B cell (primary cell): ENCODE data around the gene PHLDB3. TPM values are rescaled to one million over a fixed set of nuclear protein-coding genes. Genes with fewer than 3 reads are reported as not detected.

Experiments used
- ATAC-seq: fragments of 200-7000 bp; cut with Tn5 transposase; one replicate; pipeline ENCODE4 v1.10.0; 2021; ENCODE audit warnings: low read depth, mild to moderate bottlenecking, moderate number of reproducible peaks, moderate library complexity
- CTCF ChIA-PET: fragments of 350-600 bp; sonication (Branson Sonifier 250); formaldehyde crosslinking; loops from one replicate; lab custom pipeline; 2021; ENCODE audit warnings: antibody characterized with exemption, inconsistent platforms; lab: Charles Lee
- POLR2A ChIA-PET: fragments of 350-600 bp; sonication (Branson Sonifier 250); formaldehyde crosslinking; loops from one replicate; lab custom pipeline; 2021; ENCODE audit warnings: antibody characterized with exemption; lab: Charles Lee
- DNase-seq: peaks from one replicate; pipeline ENCODE4 v3.0.0; 2013
- H2AFZ ChIP-seq: 2 replicates; pipeline ENCODE4 v1.6.1; 2012; ENCODE audit warnings: mild to moderate bottlenecking, low read depth, low read length; ENCODE audit not compliant: insufficient read depth, poor library complexity, severe bottlenecking
- H3K27ac ChIP-seq, 2 donors: 1 replicate in 1 of 2; 2 replicates in 1 of 2; pipeline ENCODE4 v1.5.1; 2012 to 2013; ENCODE audit warnings: low read length in 2 of 2, mild to moderate bottlenecking in 2 of 2, moderate library complexity in 1 of 2
- H3K27me3 ChIP-seq, 4 experiments: fragments of 200-600 bp in 1 of 4; sonication (generic) in 1 of 4; replicated peaks in 1 of 4; 1 replicate in 2 of 4; 2 replicates in 2 of 4; pipeline versions ENCODE4 v1.6.1 to v1.7.0; 2013 to 2016; ENCODE audit warnings: low read length in 3 of 4, mild to moderate bottlenecking in 2 of 4, mixed read lengths in 1 of 4, moderate library complexity in 1 of 4; ENCODE audit not compliant: insufficient read depth in 4 of 4, control insufficient read depth in 3 of 4; ENCODE audit errors: control extremely low read depth in 1 of 4
- H3K36me3 ChIP-seq, 2 experiments: replicated peaks in 1 of 2; 1 replicate in 1 of 2; 2 replicates in 1 of 2; pipeline versions ENCODE4 v1.6.1 to v1.7.1; 2013; ENCODE audit warnings: low read length in 1 of 2; ENCODE audit not compliant: insufficient read depth in 2 of 2, control insufficient read depth in 1 of 2; ENCODE audit errors: control extremely low read depth in 1 of 2, extremely low read depth in 1 of 2
- H3K4me1 ChIP-seq, 2 donors: fragments of 200-600 bp in 1 of 2; sonication (generic) in 1 of 2; 1 replicate in 1 of 2; 2 replicates in 1 of 2; pipeline versions ENCODE4 v1.5.1 to v1.6.1; 2013 to 2017; ENCODE audit warnings: low read length in 2 of 2; ENCODE audit not compliant: control insufficient read depth in 2 of 2, insufficient read depth in 2 of 2
- H3K4me2 ChIP-seq: replicated peaks from 2 replicates; pipeline ENCODE3; 2012; ENCODE audit warnings: mild to moderate bottlenecking, low read depth, low read length; ENCODE audit not compliant: poor library complexity, severe bottlenecking
- H3K4me3 ChIP-seq, 5 experiments: fragments of 200-600 bp in 1 of 5; sonication (generic) in 1 of 5; 1 replicate in 3 of 5; 2 replicates in 2 of 5; pipeline versions ENCODE4 v1.5.1 to v1.7.0; 2011 to 2016; ENCODE audit warnings: low read length in 4 of 5, mild to moderate bottlenecking in 4 of 5, low read depth in 2 of 5, control low read depth in 1 of 5, moderate library complexity in 1 of 5; ENCODE audit not compliant: insufficient read depth in 1 of 5; ENCODE audit errors: control extremely low read depth in 1 of 5, extremely low read depth in 1 of 5
- H3K79me2 ChIP-seq: fragments of 200-600 bp; sonication (generic); one replicate; pipeline ENCODE4 v1.6.0; 2016; ENCODE audit warnings: low read length; ENCODE audit not compliant: control insufficient read depth, insufficient read depth
- H3K9ac ChIP-seq: fragments of 200-600 bp; sonication (generic); 2 replicates; pipeline ENCODE4 v1.6.1; 2017; ENCODE audit warnings: mild to moderate bottlenecking, low read length, moderate library complexity
- H3K9me3 ChIP-seq, 3 donors: one replicate each; pipeline versions ENCODE4 v1.6.1 to v1.7.1; 2013; ENCODE audit warnings: low read length in 2 of 3; ENCODE audit not compliant: control insufficient read depth in 2 of 3, insufficient read depth in 1 of 3; ENCODE audit errors: control extremely low read depth in 1 of 3
- H4K20me1 ChIP-seq: 2 replicates; pipeline ENCODE4 v1.6.0; 2012; ENCODE audit warnings: mild to moderate bottlenecking, low read length; ENCODE audit not compliant: insufficient read depth, control insufficient read depth, poor library complexity, severe bottlenecking
- H3K27ac Mint-ChIP-seq: one replicate; pipeline ENCODE4 v1.8.0; 2021; ENCODE audit warnings: mixed read lengths
- H3K27me3 Mint-ChIP-seq: one replicate; pipeline ENCODE4 v1.8.0; 2021; ENCODE audit warnings: mixed read lengths
- H3K4me1 Mint-ChIP-seq: one replicate; pipeline ENCODE4 v1.8.0; 2021; ENCODE audit warnings: mixed read lengths
- H3K4me3 Mint-ChIP-seq: one replicate; pipeline ENCODE4 v1.8.0; 2021; ENCODE audit warnings: mixed read lengths
- H3K9me3 Mint-ChIP-seq: one replicate; pipeline ENCODE4 v1.8.0; 2022; ENCODE audit warnings: mixed read lengths; ENCODE audit not compliant: insufficient read depth
- CTCF ChIP-seq: fragments of 200-600 bp; IDR thresholded peaks from one replicate; pipeline ENCODE4 v1.8.0; 2022; ENCODE audit warnings: antibody characterized with exemption, mild to moderate bottlenecking
- EZH2 ChIP-seq: IDR thresholded peaks from 2 replicates; pipeline ENCODE4 v1.6.1; 2012; ENCODE audit warnings: borderline replicate concordance, low read depth, mild to moderate bottlenecking, moderate library complexity, low read length; ENCODE audit not compliant: insufficient read depth, poor library complexity, severe bottlenecking
- WGBS: methylation state at CpG from one replicate; pipeline ENCODE4 v1.1.5; 2013; ENCODE audit warnings: missing lambda C conversion rate; ENCODE audit not compliant: insufficient coverage; 5-methylcytosine and 5-hydroxymethylcytosine counted together
- intact Hi-C: fragments of 100-400 bp; cut with micrococcal nuclease; formaldehyde crosslinking; loops from one replicate; pipeline ENCODE4 v1.10.0; 2022
- polyA plus RNA-seq: library from polyadenylated mRNA; depleted of rRNA; stranded (reverse); fragments of >200 nt; gene quantifications from 2 replicates; pipeline ENCODE4 v1.2.3, GENCODE V29; 2012
- total RNA-seq, 2 donors: library from RNA; stranded (reverse); fragments of 120-200 nt in 1 of 2; gene quantifications; 1 replicate in 1 of 2; 2 replicates in 1 of 2; pipeline versions ENCODE4 v1.2.3 to v1.2.4, GENCODE V29; 2013 to 2022

Gene PHLDB3
- total and polyA plus RNA-seq, 2 donors (not counting 1 experiment from before 2014, with no cell fraction given), result 10.2 to 30.7 TPM

- Histone ChIP-seq H4K20me1 (no peaks in the 10 kb centered on the region), H3K4me1 (peaks cover 8% of the 10 kb centered on the region in 2 donors), H3K9me3 (no peaks in the 10 kb centered on the region), H2AFZ (peak overlapping the region; percentile 77), H3K27ac (no peak overlapping the region), H3K4me2 (peak overlapping the region; percentile 16), H3K27me3 (peaks cover 0 to 4% (median 0%) of the 10 kb centered on the region in 4 experiments), H3K9ac (no peak overlapping the region), H3K79me2 (no peaks in the 10 kb centered on the region), H3K36me3 (no peaks in the 10 kb centered on the region), H3K4me3 (no peak overlapping the region)
- Mint-ChIP-seq H3K4me1 (peaks cover 15% of the 10 kb centered on the region), H3K9me3 (no peaks in the 10 kb centered on the region), H3K27me3 (peaks cover 21% of the 10 kb centered on the region), H3K4me3 (no peak overlapping the region), H3K27ac (no peak overlapping the region)
- DNase-seq, result peak; percentile 13
- intact Hi-C loops, result no loop called here
- ChIA-PET CTCF (interaction anchor here (0.6 to 1.6 kb wide), 7 partner anchors 13 to 346 kb away, joined by 3 to 9 read pairs (median 3); no protein-coding TSS in a partner anchor), POLR2A (no interaction called here)
- 23% methylated on average over 4 of the region's 8 CpGs for WGBS
- no peak for ATAC-seq
- TF ChIP-seq CTCF (peak; percentile 44), EZH2 (no peak)
Measured at GRCh38 chr19:43425567-43426392, 78.8 kb downstream of the PHLDB3 start.

Other genes starting within 250 kb of the PHLDB3 start
- gene PSG9, start 235.2 kb downstream of the PHLDB3 start, total RNA-seq, result not detected in 2 replicates
- gene PSG9, start 235.2 kb downstream of the PHLDB3 start, polyA plus RNA-seq, result not detected in 2 replicates
- not detected in 2 replicates for gene CD177, start 151.1 kb downstream of the PHLDB3 start, total RNA-seq
- not detected in 2 replicates for gene CD177, start 151.1 kb downstream of the PHLDB3 start, polyA plus RNA-seq
- not detected in 2 replicates for gene TEX101, start 89.9 kb downstream of the PHLDB3 start, total RNA-seq
- gene TEX101, start 89.9 kb downstream of the PHLDB3 start, polyA plus RNA-seq, result not detected in 2 replicates
- 0.27 TPM in 1 of 2 replicates, not detected in the other for gene LYPD3, start 39.1 kb downstream of the PHLDB3 start, total RNA-seq
- gene LYPD3, start 39.1 kb downstream of the PHLDB3 start, polyA plus RNA-seq, result 2.2 and 3.5 TPM in 2 replicates
- gene ETHE1, start 22.5 kb upstream of the PHLDB3 start, total RNA-seq, result 16.0 and 22.3 TPM in 2 replicates
- 22.1 and 39.4 TPM in 2 replicates for gene ETHE1, start 22.5 kb upstream of the PHLDB3 start, polyA plus RNA-seq
- gene ZNF575, start 28.4 kb upstream of the PHLDB3 start, total RNA-seq, result 4.0 and 5.2 TPM in 2 replicates
- 0.87 and 2.3 TPM in 2 replicates for gene ZNF575, start 28.4 kb upstream of the PHLDB3 start, polyA plus RNA-seq
- 38.2 and 47.4 TPM in 2 replicates for gene XRCC1, start 70.8 kb upstream of the PHLDB3 start, total RNA-seq
- 24.7 and 34.6 TPM in 2 replicates for gene XRCC1, start 70.8 kb upstream of the PHLDB3 start, polyA plus RNA-seq
- gene PINLYP, start 71.1 kb upstream of the PHLDB3 start, total RNA-seq, result 0.97 and 2.9 TPM in 2 replicates
- gene PINLYP, start 71.1 kb upstream of the PHLDB3 start, polyA plus RNA-seq, result 1.9 and 2.0 TPM in 2 replicates
- 20.3 and 20.5 TPM in 2 replicates for gene IRGQ, start 91.4 kb upstream of the PHLDB3 start, total RNA-seq
- gene IRGQ, start 91.4 kb upstream of the PHLDB3 start, polyA plus RNA-seq, result 22.6 and 89.6 TPM in 2 replicates
- gene ZNF576, start 91.8 kb upstream of the PHLDB3 start, total RNA-seq, result 17.3 and 23.2 TPM in 2 replicates
- gene ZNF576, start 91.8 kb upstream of the PHLDB3 start, polyA plus RNA-seq, result 2.9 and 7.9 TPM in 2 replicates
- gene SRRM5, start 107.3 kb upstream of the PHLDB3 start, total RNA-seq, result 0.63 and 0.64 TPM in 2 replicates
- gene SRRM5, start 107.3 kb upstream of the PHLDB3 start, polyA plus RNA-seq, result 1.4 and 1.9 TPM in 2 replicates
- 19.7 and 24.6 TPM in 2 replicates for gene ZNF428, start 114.9 kb upstream of the PHLDB3 start, total RNA-seq
- gene ZNF428, start 114.9 kb upstream of the PHLDB3 start, polyA plus RNA-seq, result 16.9 and 17.3 TPM in 2 replicates
- 0.42 and 1.1 TPM in 2 replicates for gene CADM4, start 135.1 kb upstream of the PHLDB3 start, total RNA-seq
- 0.10 and 0.21 TPM in 2 replicates for gene CADM4, start 135.1 kb upstream of the PHLDB3 start, polyA plus RNA-seq
- 0.99 and 1.0 TPM in 2 replicates for gene PLAUR, start 165.4 kb upstream of the PHLDB3 start, total RNA-seq
- 6.9 and 8.0 TPM in 2 replicates for gene PLAUR, start 165.4 kb upstream of the PHLDB3 start, polyA plus RNA-seq
- gene IRGC, start 211.3 kb upstream of the PHLDB3 start, total RNA-seq, result not detected in 2 replicates
- gene IRGC, start 211.3 kb upstream of the PHLDB3 start, polyA plus RNA-seq, result not detected in 2 replicates